ENCODE measurements around the gene PRKCA.
"Not testable (repeated sequence)": the region's sequence is repeated elsewhere in the genome, so short reads cannot be mapped to it uniquely, and the experiment has no call there.

The PRKCA gene

GRCh38 chr17:66602659-66603384, 300.4 kb downstream of the PRKCA start:
- peak in 4 of 56 donors; percentile 4 to 21 (median 11) for DNase-seq

DNA sequence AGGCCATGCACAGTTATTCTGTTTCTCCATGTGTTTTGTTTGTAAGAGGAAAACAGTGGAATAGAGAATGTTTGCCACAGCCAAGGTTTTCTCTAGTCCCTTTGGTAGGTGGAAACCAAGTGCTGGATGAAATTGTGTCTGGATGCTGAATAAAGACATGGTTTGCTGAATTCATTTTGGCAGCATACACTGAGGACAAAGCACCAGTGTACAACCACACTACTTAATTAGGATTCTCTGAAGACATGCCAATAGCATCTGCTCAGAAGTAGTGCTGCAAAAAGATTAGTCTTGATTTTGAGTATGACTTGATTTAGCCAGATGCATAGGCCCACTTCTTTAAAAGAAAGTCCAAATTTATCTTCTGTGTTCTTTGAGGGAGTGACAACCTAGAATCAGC, 302.0 kb downstream of the PRKCA start:
- peak in 1 of 56 donors; percentile 2 for DNase-seq

GRCh38 chr17:66605541-66605940, 303.1 kb downstream of the PRKCA start:
- no peak for DNase-seq

DNA sequence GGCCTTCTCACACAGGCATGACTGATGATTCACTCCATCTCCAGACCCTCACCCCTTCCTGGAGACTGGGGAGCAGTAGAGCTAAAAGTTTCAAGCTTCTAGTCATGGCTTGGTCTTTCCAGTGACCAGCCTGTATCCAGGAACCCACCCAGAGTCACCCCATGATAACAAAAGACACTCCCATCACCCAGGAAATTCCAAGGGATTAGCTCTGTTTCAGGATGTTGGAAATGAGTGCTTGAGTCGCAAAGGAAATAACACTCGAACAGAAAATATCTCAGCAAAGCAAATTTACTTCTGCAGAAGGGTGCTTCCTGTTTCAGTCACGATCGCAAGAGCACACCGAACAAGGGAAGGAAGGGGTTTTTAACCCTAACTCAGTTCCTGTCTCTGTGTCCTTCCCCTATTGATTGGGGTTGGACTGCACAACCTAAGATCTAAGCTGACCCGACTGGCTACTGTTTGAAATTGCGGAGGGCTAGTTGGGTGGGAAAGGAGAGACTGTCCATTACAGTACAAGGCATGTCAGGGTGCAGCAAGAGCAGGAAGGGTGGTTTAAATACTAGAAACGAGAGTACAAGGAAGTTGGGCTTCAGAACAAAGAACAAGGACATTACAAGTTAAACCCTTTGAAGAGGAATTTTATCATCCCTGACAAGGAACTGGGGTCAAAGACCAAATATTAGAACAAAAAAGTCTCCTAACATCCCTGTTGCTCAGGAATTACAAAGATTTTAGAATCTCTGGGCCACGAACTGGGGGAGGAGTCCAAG, 308.1 kb downstream of the PRKCA start:
- no peak for DNase-seq

DNA sequence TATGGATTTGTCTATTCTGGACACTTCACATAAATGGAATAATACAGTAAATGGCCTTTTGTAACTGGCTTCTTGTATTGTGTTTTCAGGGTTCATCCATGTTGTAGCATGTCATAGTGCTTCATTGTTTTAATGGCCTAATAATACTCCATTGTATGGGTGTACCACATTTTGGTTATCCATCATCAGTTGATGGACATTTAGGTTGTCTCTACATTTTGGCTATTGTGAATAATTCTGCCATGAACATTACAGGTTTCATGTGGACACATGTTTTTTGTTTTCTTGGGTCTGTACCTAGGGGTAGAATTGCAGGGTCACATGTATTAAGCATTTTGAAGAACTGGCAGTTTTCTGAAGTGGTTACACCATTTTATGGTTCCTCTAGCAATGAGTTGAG, 309.0 kb downstream of the PRKCA start:
- DNase-seq, result no peak

DNA sequence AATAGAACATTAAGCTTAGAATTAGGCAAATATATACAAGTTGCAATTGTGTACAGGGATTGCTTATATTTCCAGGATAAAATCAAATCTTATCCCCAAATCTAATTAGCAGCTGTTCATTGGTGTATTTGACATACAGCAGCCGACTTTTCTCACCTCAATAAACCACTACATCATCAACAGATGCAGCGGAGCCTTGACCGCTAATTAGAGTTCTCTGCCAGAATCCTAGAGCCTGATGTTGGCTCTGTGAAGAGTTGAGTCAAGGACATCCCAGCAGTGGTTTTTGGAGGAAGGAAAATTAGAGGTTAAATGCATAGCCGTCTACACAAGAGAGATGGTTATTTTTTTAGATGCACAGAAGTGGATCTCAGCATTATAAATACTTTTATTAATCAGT, 310.6 kb downstream of the PRKCA start:
- DNase-seq, result no peak

GRCh38 chr17:66614469-66614868, 312.1 kb downstream of the PRKCA start:
- no peak for DNase-seq

GRCh38 chr17:66619206-66619605, 316.8 kb downstream of the PRKCA start:
- DNase-seq, result no peak

DNA sequence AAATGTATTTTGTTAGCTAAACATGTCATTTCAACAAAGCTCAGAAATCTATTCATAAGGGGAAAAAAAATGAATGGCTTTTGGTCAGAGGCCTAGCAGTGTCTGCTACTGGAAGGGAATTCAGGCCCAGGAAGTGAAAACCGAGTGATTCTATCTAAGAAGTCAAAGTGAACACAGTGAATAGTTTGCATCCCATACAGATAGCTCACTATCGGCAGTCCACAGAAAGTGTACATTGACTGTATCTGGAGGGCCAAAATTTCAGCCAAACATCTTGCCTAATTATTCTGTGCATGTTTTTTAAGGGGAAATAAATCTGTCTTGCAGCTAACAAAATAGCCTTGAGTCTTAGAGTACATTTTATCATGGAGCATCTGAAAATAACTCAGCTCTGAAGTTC, 318.1 kb downstream of the PRKCA start:
- DNase-seq, result no peak

DNA sequence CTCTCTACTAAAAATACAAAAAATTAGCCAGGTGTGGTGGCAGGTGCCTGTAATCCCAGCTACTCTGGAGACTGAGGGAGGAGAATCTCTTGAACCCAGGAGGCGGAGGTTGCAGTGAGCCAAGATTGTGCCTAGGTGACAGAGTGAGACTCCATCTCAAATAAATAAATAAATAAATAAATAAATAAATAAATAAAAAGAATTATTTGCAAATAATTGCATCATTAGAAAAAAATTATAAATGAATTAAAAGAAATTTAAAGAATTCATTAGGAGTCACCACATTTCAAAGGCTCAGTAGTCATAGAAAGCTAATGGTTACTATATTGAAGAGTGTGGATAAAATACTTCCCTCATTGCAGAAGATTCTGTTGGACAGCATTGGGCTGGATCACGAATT, 322.2 kb downstream of the PRKCA start:
- DNase-seq, result not testable (repeated sequence)

DNA sequence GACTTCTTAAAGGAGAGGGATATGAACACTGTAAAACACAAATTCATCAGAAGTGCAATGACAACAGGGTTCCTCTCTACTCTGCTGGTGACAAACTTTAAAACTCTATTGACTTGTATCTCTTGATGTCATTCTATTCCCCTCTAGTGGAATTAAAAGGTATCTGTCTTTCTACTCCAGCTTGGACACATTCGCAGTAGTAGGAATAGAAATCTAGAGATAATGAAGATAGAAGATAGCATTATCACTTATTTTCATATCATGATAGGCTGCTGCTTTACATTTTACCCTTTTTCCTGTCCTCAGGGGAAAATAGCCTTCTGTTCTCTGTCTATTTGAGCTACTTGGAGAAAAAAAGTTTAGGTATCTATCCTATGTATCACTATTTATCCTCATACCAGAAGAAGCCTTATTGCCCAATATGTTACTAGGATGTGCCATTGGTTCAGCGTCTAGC, 322.9 kb downstream of the PRKCA start:
- DNase-seq, result no peak

DNA sequence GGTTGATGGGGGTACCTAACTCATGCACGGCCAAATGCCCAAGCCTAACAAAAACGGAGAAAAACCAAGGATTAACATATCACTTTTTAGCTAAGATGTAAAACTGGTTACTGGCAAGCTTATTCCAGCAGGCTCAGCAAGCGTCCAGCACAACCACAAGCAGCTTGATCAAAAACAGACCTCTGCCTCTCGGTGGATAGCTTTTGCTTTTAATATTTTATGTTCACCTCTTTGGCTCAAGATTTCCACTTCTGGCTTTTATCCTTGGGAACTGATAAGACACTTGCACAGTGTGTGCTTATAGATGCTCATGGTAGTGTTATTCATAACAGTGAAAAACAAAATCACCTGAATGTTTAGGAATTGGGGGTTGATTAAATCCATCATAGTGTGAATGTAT, 325.6 kb downstream of the PRKCA start:
- no peak for DNase-seq

DNA sequence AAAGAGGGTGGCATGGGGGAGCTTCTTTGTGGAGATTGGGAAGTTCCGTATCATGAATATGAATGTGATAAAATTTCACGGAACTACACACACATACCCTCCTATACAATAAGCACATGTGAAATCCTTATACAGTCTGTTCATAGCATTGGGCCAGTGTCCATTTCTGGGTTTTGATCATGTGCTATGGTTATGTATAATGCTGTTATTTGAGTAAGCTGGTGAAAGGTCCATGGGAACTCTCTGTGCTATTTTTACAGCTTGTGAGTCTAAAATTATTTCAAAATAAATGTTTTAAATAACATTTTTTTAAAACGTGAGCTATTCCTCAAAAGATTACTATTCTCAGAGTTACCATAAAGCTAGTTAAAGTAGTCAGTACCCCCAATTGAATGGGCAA, 327.3 kb downstream of the PRKCA start:
- DNase-seq, result no peak

DNA sequence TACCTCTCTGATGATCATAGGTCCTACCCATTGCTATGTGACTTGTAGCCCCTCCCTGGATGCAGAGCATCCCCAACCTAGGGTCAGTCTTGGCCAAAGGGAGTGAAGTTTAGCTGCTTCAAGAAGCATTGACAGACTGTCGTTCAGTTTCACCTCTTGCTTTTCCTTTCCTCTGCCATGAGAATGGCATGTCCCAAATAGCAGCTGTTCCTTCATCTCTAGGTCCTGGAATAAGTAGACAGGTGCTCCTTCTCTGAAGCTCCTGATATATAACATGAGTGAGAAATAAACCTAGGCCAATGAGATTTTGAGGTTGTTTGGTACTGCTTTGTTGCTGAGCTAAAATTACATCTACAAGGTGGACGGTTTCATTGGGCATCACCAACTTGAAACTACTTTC, 328.0 kb downstream of the PRKCA start:
- no peak for DNase-seq

GRCh38 chr17:66630828-66631472, 328.5 kb downstream of the PRKCA start:
- DNase-seq, result no peak

DNA sequence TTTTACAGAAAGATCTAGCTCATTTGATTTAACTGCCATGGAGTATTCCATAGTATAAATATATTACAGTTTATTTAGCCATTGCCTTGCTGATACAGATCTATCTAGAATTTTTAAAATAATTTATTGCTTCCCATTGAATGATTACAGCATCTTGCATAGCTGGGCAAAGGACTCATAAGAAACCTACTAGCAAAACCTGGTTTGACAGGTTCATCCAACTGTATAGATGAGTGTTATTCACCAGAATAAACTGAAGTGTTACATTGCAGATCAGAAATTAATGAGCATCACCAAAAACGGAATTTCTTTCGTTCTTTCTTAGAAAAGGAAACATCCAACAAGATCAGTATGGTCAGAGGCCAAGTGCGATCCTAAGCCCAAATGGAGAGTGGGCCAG, 330.3 kb downstream of the PRKCA start:
- DNase-seq, result no peak

- DNase-seq, result peak in 1 of 56 donors; percentile 13
Observed at GRCh38 chr17:66633317-66633965, 331.0 kb downstream of the PRKCA start.

- no peak for DNase-seq
Observed at GRCh38 chr17:66634193-66634592, 331.8 kb downstream of the PRKCA start.

- DNase-seq, result no peak
Observed at GRCh38 chr17:66635386-66636045, 333.1 kb downstream of the PRKCA start.

GRCh38 chr17:66636111-66636510, 333.7 kb downstream of the PRKCA start:
- DNase-seq, result peak in 8 of 56 donors; percentile 6 to 41 (median 17)

DNA sequence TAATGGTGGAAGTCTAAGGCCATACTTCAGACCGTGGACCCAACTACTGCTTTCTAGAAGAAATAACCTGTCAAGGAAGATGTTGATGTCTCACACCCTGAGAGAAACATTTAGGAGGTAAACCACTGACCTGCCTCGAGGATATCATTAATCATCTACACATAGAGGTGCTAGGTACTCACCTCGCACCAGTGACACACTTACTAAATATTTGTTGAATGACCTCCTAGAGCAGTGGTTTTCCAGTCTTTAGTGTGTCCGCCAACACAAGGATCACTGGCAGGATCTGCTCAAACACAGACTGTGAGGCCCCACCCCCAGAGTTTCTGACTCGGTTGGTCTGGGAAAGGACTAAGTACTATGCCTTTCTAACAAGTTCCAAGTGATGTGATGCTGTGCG, 335.1 kb downstream of the PRKCA start:
- DNase-seq, result no peak
